ENCODE measurements around the gene CHIC2.

CHIC2 gene

DNA sequence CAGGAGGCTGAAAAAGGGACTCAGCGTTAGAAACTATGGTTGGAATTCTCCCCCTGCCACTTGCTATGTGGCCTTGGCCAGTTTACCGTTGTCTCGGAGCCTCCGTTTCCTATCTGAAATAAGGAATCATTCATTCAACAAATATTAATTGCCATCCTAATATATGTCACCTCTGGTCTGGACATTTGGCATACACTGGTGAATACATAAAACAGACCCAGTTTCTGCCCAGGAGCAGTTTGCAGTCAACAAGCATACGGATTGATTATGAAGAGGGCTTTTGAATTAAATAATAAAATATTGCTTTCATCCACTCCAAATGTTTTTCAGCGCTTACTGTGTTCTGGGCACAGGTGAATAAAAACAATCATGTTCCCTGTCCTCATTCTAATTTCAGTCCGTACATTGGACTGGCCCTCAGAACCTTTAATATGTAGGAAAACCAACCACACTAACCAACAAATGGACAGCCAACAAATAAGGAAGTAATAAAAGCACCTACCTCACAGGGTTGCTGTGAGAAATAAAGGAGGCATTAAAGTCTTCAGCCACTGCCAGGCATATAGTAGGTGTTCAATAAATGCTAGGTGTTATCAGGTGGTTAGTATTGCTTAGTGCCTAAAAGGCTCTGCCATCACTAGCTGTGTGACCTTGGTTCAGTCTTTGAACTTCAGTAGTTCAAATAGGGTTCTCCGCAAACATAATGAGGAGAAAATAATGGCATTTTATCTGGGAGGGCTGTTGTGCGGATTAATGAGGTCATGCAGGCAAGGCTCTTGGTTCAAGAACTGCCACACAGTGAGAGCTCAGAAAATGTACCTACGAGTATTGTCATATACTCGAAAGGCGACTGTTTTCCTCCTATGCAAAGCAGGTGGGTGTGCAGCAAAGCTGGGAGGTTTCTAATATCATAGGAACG, 28.3 kb upstream of the CHIC2 start:
- DNase-seq, result no peak

DNA sequence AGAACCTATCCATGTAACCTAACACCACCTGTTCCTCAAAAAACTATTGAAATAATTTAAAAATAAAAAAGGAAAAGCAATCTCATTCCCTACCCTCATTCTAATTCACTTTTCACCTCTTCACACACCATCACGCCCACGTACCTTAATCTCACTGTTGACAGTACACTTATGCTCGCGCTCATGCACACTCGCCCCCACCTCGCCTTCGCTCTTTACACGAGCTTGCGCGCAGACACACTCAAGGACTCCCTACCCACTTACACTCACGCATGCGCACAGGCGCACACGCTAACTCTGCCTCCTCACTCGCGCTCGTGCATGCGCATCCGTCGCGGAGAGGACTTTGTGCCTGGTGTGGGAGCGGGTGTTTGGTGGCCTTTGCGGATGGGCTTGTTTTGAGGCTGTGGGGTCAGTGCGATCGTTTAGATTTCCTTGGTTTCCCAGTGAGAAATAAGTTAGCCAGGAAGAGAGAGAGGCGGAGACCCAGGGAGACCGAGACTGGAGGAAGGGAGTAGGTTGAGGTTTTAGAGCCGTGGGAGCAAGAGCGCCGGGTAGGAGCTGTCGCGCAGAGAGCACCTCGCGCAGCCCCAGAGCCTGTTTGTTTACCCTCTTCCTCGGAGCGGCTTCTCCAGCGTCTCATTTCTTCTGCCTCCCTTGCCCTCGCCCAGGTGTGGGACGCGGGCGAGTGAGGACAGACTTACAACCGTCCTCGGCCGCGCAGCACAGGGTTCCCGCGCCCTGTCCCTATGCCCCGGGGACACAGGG, 27.4 kb upstream of the CHIC2 start:
- DNase-seq, result peak; percentile 86

- peak; percentile 30 for DNase-seq
These were observed 26.6 kb upstream of the CHIC2 start for GRCh38 chr4:54090804-54091623.

DNA sequence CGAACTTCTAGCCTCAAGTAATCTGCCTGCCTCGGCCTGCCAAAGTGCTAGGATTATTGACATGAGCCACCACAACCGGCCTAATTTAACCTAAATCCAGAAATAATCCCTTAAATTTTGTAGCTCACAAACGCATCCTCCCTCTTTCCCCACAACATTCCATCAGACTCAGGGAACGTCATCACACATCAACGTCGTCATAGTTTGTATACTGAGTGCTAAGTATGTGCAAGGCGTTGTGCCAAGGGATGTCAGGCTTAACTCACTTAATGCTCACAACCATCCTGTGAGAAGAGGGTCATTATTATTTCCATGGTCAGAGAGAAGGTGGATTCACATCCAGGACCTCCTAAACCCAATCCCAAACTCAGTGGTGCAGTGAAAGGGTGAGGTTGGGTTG, 26.0 kb upstream of the CHIC2 start:
- no peak for DNase-seq

- no peak for DNase-seq
These were observed 25.5 kb upstream of the CHIC2 start for GRCh38 chr4:54089875-54090274.

DNA sequence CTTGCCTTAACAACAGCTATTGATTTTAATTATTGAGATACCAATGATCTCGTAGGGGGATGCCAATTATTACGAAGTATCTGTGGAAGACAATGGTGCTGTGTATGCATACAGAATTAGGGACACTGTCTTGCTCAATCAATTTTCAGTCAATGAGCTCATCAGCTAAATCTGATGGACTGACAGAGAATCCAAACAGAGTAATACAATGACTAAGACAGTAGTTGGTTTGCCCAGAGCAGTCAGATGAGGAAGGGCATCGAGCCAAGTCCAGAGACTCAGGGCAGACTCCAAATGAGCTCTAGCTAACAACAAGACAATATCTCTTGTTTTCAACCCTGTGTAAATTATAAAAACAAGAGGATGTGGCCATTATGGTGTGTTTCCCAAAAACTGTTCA, 20.9 kb upstream of the CHIC2 start:
- no peak for DNase-seq

DNA sequence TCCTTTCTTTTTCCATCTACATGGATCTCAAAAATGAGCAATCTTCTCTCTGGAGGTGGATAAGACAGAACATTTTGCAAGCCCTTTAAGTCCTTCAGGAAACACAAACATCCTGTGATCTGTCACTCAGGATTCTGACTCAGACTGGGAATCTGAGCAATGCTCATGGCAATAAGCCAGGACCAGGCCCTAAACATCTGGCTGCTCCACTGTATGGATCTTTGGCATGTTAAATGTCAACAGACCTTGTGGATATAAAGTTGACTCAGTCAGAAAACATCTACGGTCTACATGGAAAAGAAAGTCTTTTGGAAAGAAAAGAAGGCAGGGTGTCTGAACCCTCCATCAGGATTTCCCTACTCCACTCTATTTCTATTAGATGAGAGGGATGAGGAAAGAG, 17.8 kb upstream of the CHIC2 start:
- no peak for DNase-seq

DNA sequence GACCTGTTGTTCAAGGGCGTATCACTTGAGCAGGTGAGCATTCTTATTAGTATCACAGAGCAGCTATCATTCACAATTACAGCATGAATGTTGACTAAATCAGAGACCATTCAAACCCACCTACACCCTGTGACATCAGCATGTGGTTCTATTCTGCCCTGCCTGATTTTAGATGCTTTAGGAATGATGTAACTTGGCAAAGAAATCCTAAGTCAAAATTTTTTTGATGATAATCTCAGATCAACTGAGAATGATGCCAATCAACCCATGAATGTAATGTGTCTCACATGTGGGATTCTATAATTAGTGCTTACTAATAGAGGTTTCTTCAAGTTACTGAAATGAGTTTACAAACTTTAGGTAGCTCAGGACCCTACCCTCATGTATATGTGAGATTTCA, 13.4 kb upstream of the CHIC2 start:
- DNase-seq, result no peak

GRCh38 chr4:54076673-54077072, 12.3 kb upstream of the CHIC2 start:
- DNase-seq, result no peak

GRCh38 chr4:54074381-54074780, 10.0 kb upstream of the CHIC2 start:
- DNase-seq, result no peak

DNA sequence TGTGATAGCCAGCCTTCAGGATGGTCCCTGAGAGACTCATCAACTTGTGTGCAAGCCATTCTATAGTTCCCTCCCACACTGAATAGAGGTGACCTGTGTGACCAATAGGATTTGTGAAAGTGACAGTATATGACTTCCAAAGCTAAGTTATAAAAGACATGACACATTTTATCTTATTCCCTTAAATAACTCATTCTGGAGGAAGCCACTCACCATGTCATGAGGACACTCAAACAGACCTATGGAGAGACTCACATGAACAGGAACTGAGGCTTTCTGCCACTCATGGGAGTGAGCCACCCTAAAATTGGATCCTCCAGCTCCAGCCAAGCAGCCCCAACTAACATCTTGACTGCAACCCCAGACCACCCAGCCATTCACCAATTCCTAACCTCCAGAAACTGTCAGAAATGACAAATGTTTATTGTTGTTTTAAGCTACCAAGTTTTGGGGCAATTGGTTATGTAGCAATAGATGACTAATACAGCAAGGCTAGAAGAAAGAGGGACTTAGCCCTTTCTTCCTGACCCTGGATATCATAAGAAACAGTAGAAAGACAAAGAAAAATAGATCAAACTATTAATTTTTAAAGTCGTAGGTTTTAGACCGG, 9.0 kb upstream of the CHIC2 start:
- no peak for DNase-seq

DNA sequence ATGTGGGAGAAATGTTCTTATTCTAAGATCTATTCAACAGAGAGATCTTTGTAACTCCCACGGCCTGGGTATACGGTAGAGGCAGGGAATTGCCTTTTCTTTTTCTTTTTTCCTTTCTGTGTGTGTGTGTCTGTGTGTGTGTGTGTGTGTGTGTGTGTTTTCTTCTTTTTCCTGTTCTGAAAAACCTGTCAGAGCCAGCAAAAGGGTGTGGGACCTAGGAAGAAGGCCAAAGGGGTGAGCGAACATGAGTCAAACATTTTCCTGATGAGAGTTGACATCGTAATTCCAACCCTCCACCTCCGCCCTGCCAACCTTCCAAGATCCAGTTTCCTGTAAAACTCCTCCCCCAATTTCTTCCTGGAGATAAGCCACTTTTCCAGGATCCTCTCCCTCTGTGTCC, 2.8 kb upstream of the CHIC2 start:
- no peak for DNase-seq

- no peak for DNase-seq
These were observed 2.3 kb upstream of the CHIC2 start for GRCh38 chr4:54066718-54067129.

DNA sequence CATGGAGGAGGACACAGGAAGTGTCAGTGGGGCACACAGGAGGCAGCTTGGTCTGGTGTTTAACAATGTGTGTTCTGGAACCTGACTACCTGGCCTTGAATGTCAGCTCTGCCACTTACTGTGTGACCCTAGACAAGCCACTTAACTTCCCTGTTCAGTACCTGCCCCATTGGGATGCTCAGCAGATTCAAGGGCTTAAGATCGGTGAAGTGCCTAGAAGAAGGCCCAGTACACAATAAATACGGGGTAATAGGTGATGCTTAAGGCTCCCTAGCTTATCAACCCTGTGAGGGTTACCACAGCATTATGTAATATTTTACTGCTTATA, 1.6 kb upstream of the CHIC2 start:
- no peak for DNase-seq

GRCh38 chr4:54065282-54066087, 1.1 kb upstream of the CHIC2 start:
- no peak for DNase-seq

DNA sequence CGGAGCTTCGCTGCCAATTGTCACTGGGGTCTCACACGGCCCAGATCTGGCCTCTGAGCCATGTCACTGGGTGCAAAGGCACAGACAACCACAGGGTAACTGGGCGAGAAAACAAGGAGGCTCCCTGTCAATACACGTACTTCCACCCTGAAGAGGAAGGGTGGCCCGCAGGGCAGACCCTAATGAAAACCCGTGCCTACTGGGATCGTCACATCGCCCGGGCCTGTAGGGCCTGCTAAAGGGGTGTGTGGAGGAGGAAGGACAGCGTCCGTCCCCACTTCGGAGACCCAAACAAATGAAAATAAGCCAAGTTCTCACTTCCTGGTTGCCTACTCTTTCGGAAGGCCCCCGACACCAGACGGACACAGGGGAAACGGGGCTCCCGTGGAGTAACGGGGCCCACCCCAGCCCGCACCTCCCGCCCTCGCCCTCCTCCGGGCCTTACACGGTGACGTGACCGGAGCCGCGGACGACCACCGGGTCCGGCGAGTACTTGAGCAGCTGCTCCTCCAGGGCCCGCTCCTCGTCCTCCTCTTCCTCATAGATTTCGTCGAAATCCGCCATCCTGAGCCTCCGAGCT, 578 bp downstream of the CHIC2 start:
- peak; percentile 48 for DNase-seq

- DNase-seq, result peak; percentile 17
These were observed 1.2 kb downstream of the CHIC2 start for GRCh38 chr4:54063229-54063628.

DNA sequence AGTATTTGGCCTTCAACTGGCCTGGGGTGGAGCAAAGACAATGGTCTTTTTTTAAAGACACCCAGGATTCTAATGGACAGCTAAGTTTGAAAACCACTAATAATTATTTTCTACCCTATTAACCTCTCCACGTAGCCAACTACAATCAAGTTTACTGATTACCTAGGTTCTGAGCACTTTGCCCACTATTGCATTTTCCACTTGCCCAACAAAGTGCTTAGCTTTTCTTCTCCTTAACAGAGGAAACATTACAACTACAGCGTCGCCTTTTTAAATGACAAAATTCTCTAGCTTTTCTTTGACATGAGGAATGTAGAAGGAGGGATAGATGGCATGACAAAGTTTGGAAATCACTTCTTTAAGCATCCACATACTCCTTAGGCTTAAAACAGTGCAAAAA, 2.0 kb downstream of the CHIC2 start:
- DNase-seq, result no peak

- DNase-seq, result no peak
These were observed 2.5 kb downstream of the CHIC2 start for GRCh38 chr4:54061873-54062272.

GRCh38 chr4:54061067-54061466, 3.3 kb downstream of the CHIC2 start:
- no peak for DNase-seq

DNA sequence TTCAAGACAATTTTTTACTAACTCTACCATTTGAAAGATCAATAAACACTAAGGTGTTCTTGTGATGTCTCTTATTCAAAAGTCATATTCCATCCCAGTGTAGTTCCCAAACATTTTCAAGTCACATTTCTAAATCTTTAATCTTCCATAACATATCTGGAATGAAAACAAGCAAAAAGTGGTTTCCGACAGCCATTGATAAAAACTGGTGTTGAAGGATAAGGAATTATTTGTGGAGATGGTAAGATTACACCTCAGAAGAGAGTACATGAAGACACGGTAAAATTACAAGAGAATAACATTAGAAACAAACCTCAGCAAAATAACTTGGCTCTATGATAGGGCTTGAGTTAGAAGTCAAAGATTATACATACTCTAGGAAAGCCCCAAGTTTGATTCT, 4.3 kb downstream of the CHIC2 start:
- no peak for DNase-seq

- DNase-seq, result peak; percentile 29
These were observed 6.2 kb downstream of the CHIC2 start for GRCh38 chr4:54058171-54058570.

Data from CD4-positive, alpha-beta T cell treated with Interleukin-12 subunit alpha and Interleukin-12 subunit beta, for 1 hour (primary cell).